Measurements from ENCODE around the gene ART1.

The ART1 gene

DNA sequence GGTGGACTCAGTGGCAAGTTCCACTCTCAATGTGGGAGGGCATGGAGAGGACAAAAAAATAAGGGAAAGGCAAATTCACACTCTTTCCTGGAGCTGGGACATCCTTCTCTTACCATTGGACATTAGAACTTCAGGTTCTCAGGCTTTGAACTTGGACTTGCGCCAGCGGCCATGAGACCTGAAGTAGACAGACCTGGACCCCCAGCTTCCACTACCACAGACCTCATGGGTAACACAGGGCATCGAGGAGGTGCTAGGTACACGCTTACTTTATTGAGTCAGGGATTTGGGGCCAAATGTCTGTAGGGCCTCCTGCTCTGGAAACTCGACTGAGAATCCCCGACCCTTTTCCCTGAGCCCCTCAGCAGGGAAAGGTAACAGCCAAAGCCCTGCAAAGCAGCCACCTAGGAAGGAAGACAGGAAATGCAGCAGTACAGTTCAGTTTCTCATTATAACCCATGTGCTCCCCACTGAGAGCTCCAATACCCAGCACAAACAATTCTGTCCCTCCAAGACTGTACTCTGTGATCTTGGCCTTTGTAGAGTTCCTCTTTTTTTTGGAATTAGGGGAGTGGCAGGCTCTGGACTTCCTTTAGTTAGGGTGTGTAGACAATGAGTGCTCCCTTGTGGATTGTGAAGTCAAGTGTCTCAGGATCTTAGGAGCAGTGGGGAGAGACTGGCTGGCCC, 20.6 kb downstream of the ART1 start:
- no peak overlapping the region for H3K27ac ChIP-seq
- TF ChIP-seq, protein P1, sequence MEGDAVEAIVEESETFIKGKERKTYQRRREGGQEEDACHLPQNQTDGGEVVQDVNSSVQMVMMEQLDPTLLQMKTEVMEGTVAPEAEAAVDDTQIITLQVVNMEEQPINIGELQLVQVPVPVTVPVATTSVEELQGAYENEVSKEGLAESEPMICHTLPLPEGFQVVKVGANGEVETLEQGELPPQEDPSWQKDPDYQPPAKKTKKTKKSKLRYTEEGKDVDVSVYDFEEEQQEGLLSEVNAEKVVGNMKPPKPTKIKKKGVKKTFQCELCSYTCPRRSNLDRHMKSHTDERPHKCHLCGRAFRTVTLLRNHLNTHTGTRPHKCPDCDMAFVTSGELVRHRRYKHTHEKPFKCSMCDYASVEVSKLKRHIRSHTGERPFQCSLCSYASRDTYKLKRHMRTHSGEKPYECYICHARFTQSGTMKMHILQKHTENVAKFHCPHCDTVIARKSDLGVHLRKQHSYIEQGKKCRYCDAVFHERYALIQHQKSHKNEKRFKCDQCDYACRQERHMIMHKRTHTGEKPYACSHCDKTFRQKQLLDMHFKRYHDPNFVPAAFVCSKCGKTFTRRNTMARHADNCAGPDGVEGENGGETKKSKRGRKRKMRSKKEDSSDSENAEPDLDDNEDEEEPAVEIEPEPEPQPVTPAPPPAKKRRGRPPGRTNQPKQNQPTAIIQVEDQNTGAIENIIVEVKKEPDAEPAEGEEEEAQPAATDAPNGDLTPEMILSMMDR (conservative IDR thresholded peaks at IDR 0.05): no peak

DNA sequence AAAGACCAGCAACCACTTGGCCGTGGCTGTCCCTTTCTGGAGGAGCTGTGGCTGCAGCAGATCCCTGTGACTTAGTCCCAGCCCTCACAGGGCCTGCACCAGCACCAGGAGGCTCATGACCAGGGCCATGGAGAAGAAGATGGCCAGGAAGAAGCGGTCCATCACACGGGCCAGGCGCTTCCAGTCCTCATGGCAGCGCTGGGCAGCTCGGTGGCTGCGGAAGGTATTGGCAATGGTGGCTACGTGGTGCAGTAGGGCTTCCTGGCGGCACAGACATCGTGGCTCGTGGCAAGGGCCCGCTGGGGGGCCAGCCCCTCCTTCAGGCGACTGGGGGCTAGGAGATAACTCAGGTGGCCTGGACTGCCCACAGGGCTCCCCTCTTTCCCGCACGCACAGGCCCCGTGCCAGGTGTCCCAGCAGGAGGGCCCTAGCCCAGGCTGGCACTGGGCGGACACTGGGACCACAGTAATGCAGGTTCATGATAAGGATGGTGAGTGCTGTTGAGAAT, 21.1 kb downstream of the ART1 start:
- TF ChIP-seq, protein P1 (conservative IDR thresholded peaks at IDR 0.05): no peak

DNA sequence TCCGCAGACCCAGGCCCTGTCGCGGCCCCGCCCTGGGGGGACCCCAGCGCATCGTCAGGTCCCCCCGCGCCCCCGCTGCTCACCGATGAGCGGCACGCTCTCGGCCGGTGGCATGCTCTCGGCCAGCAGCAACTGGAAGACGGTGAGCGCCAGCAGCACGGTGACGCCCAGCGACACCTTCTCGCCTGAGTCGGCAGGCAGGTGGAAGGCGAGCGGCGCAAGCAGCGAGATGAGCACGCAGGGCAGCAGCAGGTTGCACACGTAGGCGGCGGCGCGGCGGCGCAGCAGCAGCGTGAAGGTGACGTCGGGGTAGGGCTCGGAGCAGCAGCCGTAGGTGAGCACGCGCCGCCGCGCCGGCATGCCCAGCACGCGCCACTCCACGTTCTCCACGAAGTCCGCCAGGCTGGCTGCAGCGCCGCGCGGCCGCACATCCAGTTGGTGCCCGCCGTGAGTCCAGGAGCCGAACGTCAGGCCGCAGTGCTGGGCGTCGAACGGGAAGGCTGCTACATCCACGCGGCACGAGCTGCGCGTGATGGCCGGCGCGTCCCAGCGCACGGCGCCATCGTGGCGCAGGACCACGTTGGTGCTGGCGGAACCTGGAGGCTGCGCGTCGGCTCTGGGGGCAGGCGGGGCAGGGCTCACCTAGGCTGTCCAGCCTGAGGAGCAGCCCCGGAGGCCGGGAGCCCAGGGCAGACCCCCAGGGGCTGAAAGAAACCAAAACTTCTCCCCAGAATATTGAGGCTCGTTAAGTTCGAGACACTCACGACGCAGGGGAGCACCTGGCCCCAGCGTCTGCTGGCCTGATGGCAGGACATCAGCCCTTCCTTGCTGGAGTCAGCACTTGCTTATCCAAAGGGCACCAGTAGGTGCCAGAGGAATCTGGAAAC, 22.5 kb downstream of the ART1 start:
- H3K27ac ChIP-seq: no peak overlapping the region
- TF ChIP-seq, protein P1 (conservative IDR thresholded peaks at IDR 0.05): no peak

More for the DNA sequence above, 21.1 kb downstream of the ART1 start:
- no peak overlapping the region for H3K27ac ChIP-seq

DNA sequence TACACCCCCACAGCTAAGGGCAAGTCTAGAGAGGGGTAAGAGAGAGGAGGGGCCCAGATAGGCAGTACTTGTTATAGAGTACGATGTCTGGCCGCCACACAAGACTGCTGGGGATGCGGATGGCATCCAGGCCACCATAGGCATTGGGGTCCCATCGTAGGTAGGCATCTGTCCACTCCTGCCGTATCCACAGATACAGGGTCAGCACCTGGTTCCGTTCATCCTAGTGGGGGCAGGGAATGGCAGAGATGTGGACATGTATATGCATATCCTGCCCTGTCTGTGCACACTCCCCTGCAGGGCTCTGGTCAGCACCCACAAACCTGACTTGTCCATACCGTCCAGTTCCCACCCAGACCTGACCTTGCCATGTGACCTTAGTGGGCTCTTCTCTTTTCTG, 24.2 kb downstream of the ART1 start:
- H3K27ac ChIP-seq: no peak overlapping the region
- TF ChIP-seq, protein P1 (conservative IDR thresholded peaks at IDR 0.05): no peak

DNA sequence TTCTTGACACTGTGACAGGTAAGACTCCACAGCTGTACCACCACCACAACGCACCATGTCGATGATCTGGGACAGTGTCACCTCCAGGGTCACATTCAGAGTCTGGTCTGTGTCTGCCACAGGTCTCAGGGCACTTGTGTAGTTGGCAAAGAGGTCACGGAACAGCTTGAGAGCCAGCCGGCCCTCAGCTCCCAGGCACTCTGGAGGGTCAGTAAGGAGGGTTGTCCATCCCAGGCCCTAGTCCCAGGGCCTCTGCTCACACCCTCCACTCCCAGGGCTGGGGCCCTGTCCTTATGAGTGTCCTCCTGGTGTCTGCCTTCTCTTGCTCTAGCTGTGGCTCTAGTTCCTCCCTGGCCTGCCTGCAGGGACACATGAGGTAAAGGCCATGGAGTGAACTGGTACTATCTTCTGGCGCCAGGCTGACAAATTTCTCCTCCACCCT, 24.8 kb downstream of the ART1 start:
- no peak overlapping the region for H3K27ac ChIP-seq
- TF ChIP-seq, protein P1 (conservative IDR thresholded peaks at IDR 0.05): no peak

DNA sequence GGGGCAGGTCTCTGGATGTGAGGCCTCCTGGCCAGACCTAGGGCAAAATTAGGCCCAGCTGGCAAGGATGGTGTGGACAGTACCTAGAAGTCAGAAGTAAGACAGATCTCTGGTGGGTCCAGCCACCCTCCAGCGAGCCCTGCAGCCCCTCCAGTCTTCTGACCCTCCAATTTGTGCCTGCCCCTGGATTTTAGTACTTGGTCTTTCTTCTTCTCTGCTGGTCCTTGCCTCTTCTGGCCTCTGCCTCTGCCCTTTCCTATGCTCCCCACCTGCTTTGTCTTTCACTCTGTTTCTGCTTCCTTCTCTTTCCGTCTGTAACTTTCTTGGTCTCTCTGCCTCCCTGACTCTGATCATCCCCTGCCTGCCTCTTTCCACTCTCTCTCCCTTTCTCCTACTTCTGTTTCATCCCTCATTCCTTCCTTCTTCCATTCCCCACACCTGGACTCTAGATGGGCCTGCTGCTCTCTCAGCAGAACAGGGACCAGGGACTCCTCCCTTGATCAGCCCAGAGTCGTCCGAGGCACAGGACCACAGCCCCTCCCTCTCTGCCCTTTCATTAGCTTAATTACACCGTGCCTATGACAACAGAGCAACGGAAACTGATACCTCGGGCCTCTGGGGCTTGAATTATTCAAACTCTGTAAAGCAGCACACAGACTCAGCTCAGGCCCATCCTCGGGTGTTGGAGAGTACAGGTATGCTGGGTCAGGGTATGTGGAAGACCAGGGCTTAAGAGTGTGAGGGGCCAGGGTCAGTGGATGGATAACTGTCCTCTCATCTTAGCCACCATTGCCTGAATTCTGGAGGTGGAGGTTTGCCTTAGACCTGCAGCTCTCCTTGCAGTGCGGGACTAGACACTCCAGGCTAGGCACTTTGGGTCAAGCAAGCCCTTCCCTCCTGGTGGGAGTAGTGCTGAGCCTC, 26.7 kb downstream of the ART1 start, which contains the start of gene CHRNA10:
Gene CHRNA10 (minus strand): TSS at position 51 of the 921 bp plus-strand sequence. CDS start 72 bp downstream, outside the sequence.
- TF ChIP-seq, protein P1 (conservative IDR thresholded peaks at IDR 0.05): no peak
- H3K27ac ChIP-seq: no peak within 1 kb of the TSS

Measured in VCaP (cell line).